ENCODE data around the gene ABCF2.

GRCh38 chr7:151189038-151189437, 38.0 kb downstream of the ABCF2 start:
- TF ChIP-seq POLR2AphosphoS5 (IDR thresholded peaks at IDR 0.05), result no peak
- no peak for TF ChIP-seq CTCF (IDR thresholded peaks at IDR 0.05 in 8 of 11, conservative IDR thresholded peaks at IDR 0.05 in 3 of 11)
- TF ChIP-seq POLR2A (IDR thresholded peaks at IDR 0.05), result no peak

Measured in spleen (tissue), 7 donors.